8988T (cell line): ENCODE data around the gene CWC22.
"Not testable (repeated sequence)": the region's sequence is repeated elsewhere in the genome, so short reads cannot be mapped to it uniquely, and the experiment has no call there.

Experiments
- DNase-seq: peaks from one replicate; pipeline ENCODE4 v3.0.0; 2011

CWC22 gene

GRCh38 chr2:179949438-179949837 is 57.7 kb downstream of the CWC22 start:
- DNase-seq, result no peak

- DNase-seq, result no peak
These were observed 59.0 kb downstream of the CWC22 start for GRCh38 chr2:179948058-179948457.

GRCh38 chr2:179946810-179947615 is 60.1 kb downstream of the CWC22 start:
- no peak for DNase-seq

- DNase-seq, result no peak
These were observed 60.8 kb downstream of the CWC22 start for GRCh38 chr2:179946346-179946745.

- DNase-seq, result no peak
These were observed 67.8 kb downstream of the CWC22 start for GRCh38 chr2:179939259-179939658.

- DNase-seq, result no peak
These were observed 69.1 kb downstream of the CWC22 start for GRCh38 chr2:179938026-179938425.

GRCh38 chr2:179936654-179937053 is 70.4 kb downstream of the CWC22 start:
- no peak for DNase-seq

- DNase-seq, result no peak
These were observed 71.0 kb downstream of the CWC22 start for GRCh38 chr2:179936141-179936540.

- DNase-seq, result no peak
These were observed 74.3 kb downstream of the CWC22 start for GRCh38 chr2:179932786-179933185.

GRCh38 chr2:179931502-179931901 is 75.6 kb downstream of the CWC22 start:
- no peak for DNase-seq

GRCh38 chr2:179929997-179930396 is 77.1 kb downstream of the CWC22 start:
- DNase-seq, result not testable (repeated sequence)

- no peak for DNase-seq
These were observed 80.1 kb downstream of the CWC22 start for GRCh38 chr2:179927041-179927440.

GRCh38 chr2:179925713-179926112 is 81.4 kb downstream of the CWC22 start:
- no peak for DNase-seq

- no peak for DNase-seq
These were observed 89.8 kb downstream of the CWC22 start for GRCh38 chr2:179917272-179917671.

- no peak for DNase-seq
These were observed 91.6 kb downstream of the CWC22 start for GRCh38 chr2:179915395-179915992.

- DNase-seq, result no peak
These were observed 93.3 kb downstream of the CWC22 start for GRCh38 chr2:179913809-179914208.

GRCh38 chr2:179911569-179911968 is 95.5 kb downstream of the CWC22 start:
- no peak for DNase-seq

GRCh38 chr2:179910735-179911113 is 96.4 kb downstream of the CWC22 start:
- DNase-seq, result no peak

- no peak for DNase-seq
These were observed 97.0 kb downstream of the CWC22 start for GRCh38 chr2:179909845-179910734.

- no peak for DNase-seq
These were observed 106.4 kb downstream of the CWC22 start for GRCh38 chr2:179900655-179901054.

GRCh38 chr2:179899666-179900065 is 107.4 kb downstream of the CWC22 start:
- DNase-seq, result no peak

- DNase-seq, result no peak
These were observed 108.2 kb downstream of the CWC22 start for GRCh38 chr2:179898873-179899272.
